MCF 10A (cell line): ENCODE data around the gene ZNF598. TPM values are rescaled to one million over a fixed set of nuclear protein-coding genes. Genes with fewer than 3 reads are reported as not detected.

ENCODE experiments used
- BruUV-seq: library from RNA; stranded (reverse); fragments of 400-500 nt; replicated peaks from 2 replicates; lab custom pipeline; 2021; lab: Mats Ljungman, UMichigan
- CTCF ChIA-PET: fragments of 300-600 bp; sonication (Branson Sonifier 250); formaldehyde crosslinking; extraction: SDS; loops from one replicate; lab custom pipeline; 2021; ENCODE audit warnings: antibody characterized with exemption, inconsistent platforms; lab: Yijun Ruan, JAX
- POLR2A ChIA-PET: fragments of 300-600, 350-650 bp; sonication (Branson Sonifier 250); formaldehyde crosslinking; extraction: SDS; loops from one replicate; lab custom pipeline; 2020; ENCODE audit warnings: antibody characterized with exemption, inconsistent platforms; lab: Yijun Ruan, JAX
- DNase-seq: peaks from one replicate; pipeline ENCODE4 v3.0.0-alpha.2; 2018; ENCODE audit not compliant: unreplicated experiment
- H3K27ac Mint-ChIP-seq: one replicate; pipeline ENCODE4 v1.8.0; 2022; ENCODE audit warnings: mild to moderate bottlenecking, low read depth, mixed read lengths; ENCODE audit not compliant: unreplicated experiment
- H3K27me3 Mint-ChIP-seq: one replicate; pipeline ENCODE4 v1.8.0; 2022; ENCODE audit warnings: mixed read lengths; ENCODE audit not compliant: insufficient read depth, unreplicated experiment
- H3K36me3 Mint-ChIP-seq: one replicate; pipeline ENCODE4 v1.8.0; 2022; ENCODE audit warnings: mild to moderate bottlenecking, moderate library complexity, mixed read lengths; ENCODE audit not compliant: insufficient read depth, unreplicated experiment
- H3K4me1 Mint-ChIP-seq: one replicate; pipeline ENCODE4 v1.8.0; 2022; ENCODE audit warnings: mixed read lengths; ENCODE audit not compliant: insufficient read depth, unreplicated experiment
- H3K4me3 Mint-ChIP-seq: one replicate; pipeline ENCODE4 v1.8.0; 2022; ENCODE audit warnings: mild to moderate bottlenecking, moderate library complexity, mixed read lengths; ENCODE audit not compliant: unreplicated experiment
- H3K9me3 Mint-ChIP-seq: one replicate; pipeline ENCODE4 v1.8.0; 2022; ENCODE audit warnings: mixed read lengths; ENCODE audit not compliant: unreplicated experiment
- intact Hi-C: fragments of 100-400 bp; cut with micrococcal nuclease; formaldehyde crosslinking; loops from 2 replicates; pipeline ENCODE4 v1.14.1; 2022
- total RNA-seq: library from RNA; stranded (reverse); gene quantifications from 2 replicates; pipeline ENCODE4 v1.2.3, GENCODE V29; 2022
- TF ChIP-seq, protein P1 (sequence below): fragments of 200-600 bp; IDR thresholded peaks from one replicate; pipeline ENCODE4 v1.8.0; 2022; ENCODE audit warnings: antibody characterized with exemption, mild to moderate bottlenecking; ENCODE audit not compliant: unreplicated experiment

ZNF598 gene
- total RNA-seq, 1 experiment from 2014 or later, result 252 TPM

DNA sequence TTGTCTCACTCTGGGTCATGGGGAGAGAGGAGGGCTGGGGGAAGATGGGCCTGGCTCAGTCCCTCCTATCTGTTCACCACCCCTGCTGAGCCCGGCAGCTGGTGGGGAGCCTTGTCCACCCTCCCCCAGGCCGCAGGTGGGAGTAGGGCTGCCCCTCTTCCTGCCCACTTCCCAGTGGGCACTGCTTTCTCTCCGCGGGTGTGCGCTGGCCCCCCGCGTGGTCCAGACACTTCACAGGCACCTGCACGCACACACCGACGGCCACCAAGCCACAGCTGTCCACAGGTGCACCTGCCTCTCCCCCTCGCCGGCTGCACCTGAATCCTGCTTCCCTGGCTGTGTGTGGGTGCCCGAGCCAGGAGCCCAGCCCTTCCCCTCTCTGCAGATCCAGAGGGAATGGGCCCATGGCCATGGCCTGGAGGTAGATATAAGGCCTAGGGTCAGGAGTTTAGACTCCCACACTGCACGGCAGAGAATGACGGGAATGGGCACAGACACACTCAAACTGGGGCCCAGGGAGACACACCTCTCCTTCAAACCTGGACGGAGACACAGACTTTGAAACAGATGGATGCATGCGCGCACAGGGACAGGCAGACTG is 19.1 kb upstream of the ZNF598 start:
- Mint-ChIP-seq H3K4me1 (no peaks in the 10 kb centered on the region), H3K9me3 (no peaks in the 10 kb centered on the region), H3K27ac (no peak overlapping the region), H3K4me3 (no peak overlapping the region), H3K27me3 (no peaks in the 10 kb centered on the region), H3K36me3 (peaks cover 7% of the 10 kb centered on the region)
- no TSS peak for BruUV-seq
- intact Hi-C loops, result no loop called here
- DNase-seq, result no peak
- TF ChIP-seq, protein P1, sequence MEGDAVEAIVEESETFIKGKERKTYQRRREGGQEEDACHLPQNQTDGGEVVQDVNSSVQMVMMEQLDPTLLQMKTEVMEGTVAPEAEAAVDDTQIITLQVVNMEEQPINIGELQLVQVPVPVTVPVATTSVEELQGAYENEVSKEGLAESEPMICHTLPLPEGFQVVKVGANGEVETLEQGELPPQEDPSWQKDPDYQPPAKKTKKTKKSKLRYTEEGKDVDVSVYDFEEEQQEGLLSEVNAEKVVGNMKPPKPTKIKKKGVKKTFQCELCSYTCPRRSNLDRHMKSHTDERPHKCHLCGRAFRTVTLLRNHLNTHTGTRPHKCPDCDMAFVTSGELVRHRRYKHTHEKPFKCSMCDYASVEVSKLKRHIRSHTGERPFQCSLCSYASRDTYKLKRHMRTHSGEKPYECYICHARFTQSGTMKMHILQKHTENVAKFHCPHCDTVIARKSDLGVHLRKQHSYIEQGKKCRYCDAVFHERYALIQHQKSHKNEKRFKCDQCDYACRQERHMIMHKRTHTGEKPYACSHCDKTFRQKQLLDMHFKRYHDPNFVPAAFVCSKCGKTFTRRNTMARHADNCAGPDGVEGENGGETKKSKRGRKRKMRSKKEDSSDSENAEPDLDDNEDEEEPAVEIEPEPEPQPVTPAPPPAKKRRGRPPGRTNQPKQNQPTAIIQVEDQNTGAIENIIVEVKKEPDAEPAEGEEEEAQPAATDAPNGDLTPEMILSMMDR, result no peak
- ChIA-PET POLR2A (interaction anchor here (2.0 to 2.6 kb wide), 2 partner anchors 19 to 21 kb away, joined by 5 to 11 read pairs; partner anchors contain the start of genes NTHL1 and TSC2), CTCF (interaction anchor here (1.1 kb wide), 1 partner anchor 18 kb away, joined by 3 read pairs; no protein-coding TSS in a partner anchor)

DNA sequence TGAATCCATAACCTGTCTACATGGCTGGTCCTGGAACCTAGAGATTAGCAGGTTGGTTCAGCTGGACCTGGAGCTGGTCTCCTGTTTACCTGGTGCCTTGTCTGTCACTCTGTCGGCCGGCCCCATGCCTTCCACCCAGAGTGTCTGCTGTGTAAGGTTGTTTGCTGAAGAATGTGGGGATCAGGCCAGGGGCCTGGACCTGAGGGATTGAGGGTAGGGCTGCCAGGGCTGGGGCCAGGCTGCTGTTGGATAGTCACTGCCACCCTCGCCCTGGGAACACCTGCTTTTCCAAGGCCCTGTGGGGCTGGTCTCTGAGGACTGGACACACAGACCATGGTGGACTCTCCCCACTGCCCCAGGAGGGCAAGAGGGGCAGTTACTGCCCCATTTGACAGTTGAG is 18.5 kb upstream of the ZNF598 start:
- H3K27ac Mint-ChIP-seq, result no peak overlapping the region
- no peaks in the 10 kb centered on the region for H3K9me3 Mint-ChIP-seq
- H3K4me3 Mint-ChIP-seq, result peak overlapping the region; percentile 70
- peaks cover under 1% of the 10 kb centered on the region for H3K4me1 Mint-ChIP-seq
- no peaks in the 10 kb centered on the region for H3K27me3 Mint-ChIP-seq
- ChIA-PET POLR2A (interaction anchor here (0.6 to 2.6 kb wide), 6 partner anchors 13 to 132 kb away, joined by 3 to 11 read pairs (median 4); partner anchors contain the start of genes NTHL1, TBL3 and TSC2), CTCF (interaction anchor here (0.6 to 1.1 kb wide), 4 partner anchors 11 to 20 kb away, joined by 3 read pairs; no protein-coding TSS in a partner anchor)
- TF ChIP-seq, protein P1, result no peak
- no peak for DNase-seq
- peaks cover 7% of the 10 kb centered on the region for H3K36me3 Mint-ChIP-seq
- BruUV-seq, result no TSS peak
- intact Hi-C loops, result no loop called here

DNA sequence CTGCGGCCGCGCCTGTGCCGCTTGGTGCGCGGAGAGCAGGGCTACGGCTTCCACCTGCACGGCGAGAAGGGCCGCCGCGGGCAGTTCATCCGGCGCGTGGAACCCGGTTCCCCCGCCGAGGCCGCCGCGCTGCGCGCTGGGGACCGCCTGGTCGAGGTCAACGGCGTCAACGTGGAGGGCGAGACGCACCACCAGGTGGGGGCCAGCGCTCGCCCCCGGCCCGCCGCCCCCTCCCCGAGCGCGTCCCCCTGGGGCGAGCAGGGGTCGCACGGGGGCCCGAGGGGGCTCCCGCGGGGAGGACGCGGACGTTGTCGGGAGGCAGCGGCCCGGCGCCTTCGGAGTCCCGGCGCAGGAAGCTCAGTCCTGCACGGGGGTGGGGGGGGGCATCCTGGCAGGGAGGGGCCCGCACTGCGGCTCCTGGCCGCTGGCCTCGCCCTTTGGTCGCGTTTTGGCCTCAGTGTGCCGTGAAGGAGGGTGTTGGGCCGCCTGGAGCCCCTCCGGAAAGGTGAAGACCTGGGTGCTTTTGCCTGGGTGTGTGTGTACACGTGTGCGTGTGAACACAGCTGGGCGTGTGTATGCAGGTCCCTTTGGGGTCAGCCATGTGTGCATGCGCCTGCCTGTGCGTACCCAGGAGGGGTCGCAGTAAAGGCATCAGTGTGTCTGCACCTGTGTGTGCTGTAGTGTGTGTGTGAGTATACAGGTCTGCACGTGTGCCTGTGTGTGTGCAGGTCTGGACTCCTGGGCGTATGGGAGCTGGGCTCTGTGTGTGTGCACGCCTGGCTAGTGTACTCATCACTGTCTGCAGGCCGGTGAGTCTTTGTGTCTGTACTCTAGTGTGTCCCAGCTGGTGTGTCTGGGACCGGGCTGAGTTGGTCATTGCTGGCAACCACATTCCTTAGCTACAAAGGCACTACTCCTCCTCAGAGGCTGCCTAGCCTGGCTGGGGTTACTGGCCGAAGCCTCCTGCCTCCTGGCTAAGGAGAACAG is 17.7 kb upstream of the ZNF598 start:
- Mint-ChIP-seq H3K27ac (no peak overlapping the region), H3K27me3 (no peaks in the 10 kb centered on the region), H3K4me1 (peaks cover 9% of the 10 kb centered on the region), H3K4me3 (peak overlapping the region; percentile 70), H3K9me3 (no peaks in the 10 kb centered on the region), H3K36me3 (peaks cover 12% of the 10 kb centered on the region)
- ChIA-PET POLR2A (interaction anchor here (0.6 to 2.6 kb wide), 10 partner anchors 14 to 136 kb away, joined by 3 to 11 read pairs (median 4); partner anchors contain the start of genes NTHL1, TBL3 and TSC2), CTCF (interaction anchor here (0.6 to 2.0 kb wide), 6 partner anchors 10 to 113 kb away, joined by 3 to 9 read pairs (median 3); no protein-coding TSS in a partner anchor)
- no TSS peak for BruUV-seq
- TF ChIP-seq, protein P1, result no peak
- intact Hi-C loops, result no loop called here
- DNase-seq, result no peak
